HPDE6-E6E7 (cell line): ENCODE results near the gene ZNF133.
"Not testable (repeated sequence)": the region's sequence is repeated elsewhere in the genome, so short reads cannot be mapped to it uniquely, and the experiment has no call there.

Source experiments
- DNase-seq: peaks from one replicate; pipeline ENCODE4 v3.0.0; 2011; ENCODE audit warnings: missing footprints; ENCODE audit errors: extremely low spot score

ZNF133 gene

DNA sequence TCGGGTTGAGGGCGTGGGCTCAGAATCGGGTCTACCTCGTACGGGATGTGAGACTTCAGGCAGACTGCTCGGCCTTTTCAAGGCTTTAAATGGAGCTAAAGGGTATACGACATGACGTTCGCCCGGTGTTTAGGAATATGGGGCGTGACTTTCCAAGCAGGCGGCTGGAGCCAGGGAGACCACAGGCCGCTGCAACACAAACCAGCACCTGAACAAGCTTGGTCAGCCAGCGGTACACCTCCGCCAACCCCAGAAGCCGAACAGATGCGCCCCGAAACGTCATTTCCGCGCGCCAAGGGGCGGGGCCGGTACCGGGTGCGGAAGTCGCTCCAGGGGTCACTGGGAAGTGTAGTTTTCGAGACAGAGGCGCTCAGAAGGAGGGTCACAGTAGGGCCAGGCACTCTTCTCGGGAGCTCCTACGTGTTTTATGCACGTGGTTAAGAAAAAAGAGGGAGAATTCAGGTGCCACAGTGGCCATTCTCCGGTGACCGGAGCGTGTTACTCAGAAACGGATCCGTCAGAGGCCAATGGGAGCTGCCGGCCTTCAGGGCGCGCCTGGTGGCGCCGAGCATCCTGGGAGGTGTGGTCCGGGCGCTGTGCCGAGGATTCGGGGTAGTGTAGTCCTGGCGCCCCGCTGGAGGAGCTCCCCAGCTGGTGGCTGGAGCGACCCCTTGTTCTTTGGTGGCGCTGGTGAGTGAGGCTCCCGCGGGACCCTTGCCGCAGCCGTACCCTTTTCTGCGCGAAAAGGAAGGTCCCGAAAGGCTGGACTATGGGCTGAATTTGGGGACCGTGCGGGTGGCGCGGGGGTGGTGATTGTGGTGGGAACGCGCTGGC lies at the start of gene ZNF133:
ZNF133 (plus strand) TSS at position 613 of the 834 bp plus-strand sequence. CDS start 17,160 bp downstream, outside the sequence.
- peak; percentile 99 for DNase-seq

- DNase-seq, result no peak
Measured at GRCh38 chr20:18240997-18241396, 47.3 kb upstream of the ZNF133 start.

DNA sequence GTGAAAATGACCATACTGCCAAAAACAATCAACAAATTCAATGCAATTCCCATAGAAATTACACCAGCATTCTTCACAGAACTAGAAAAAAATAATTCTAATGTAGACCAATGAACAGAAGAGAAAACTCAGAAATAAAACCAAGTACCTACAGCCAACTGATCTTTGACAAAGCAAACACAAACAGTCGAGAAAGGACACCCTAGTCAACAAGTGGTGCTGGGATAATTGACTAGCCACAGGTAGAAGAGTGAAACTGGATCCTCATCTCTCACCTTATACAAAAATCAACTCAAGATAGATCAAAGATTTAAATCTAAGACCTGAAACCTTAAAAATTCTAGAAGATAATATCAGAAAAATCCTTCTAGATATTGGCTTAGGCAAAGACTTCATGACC lies 44.5 kb upstream of the ZNF133 start:
- DNase-seq, result no peak

GRCh38 chr20:18248545-18248944 lies 39.8 kb upstream of the ZNF133 start:
- not testable (repeated sequence) for DNase-seq

- DNase-seq, result no peak
Measured at GRCh38 chr20:18250217-18250616, 38.1 kb upstream of the ZNF133 start.

DNA sequence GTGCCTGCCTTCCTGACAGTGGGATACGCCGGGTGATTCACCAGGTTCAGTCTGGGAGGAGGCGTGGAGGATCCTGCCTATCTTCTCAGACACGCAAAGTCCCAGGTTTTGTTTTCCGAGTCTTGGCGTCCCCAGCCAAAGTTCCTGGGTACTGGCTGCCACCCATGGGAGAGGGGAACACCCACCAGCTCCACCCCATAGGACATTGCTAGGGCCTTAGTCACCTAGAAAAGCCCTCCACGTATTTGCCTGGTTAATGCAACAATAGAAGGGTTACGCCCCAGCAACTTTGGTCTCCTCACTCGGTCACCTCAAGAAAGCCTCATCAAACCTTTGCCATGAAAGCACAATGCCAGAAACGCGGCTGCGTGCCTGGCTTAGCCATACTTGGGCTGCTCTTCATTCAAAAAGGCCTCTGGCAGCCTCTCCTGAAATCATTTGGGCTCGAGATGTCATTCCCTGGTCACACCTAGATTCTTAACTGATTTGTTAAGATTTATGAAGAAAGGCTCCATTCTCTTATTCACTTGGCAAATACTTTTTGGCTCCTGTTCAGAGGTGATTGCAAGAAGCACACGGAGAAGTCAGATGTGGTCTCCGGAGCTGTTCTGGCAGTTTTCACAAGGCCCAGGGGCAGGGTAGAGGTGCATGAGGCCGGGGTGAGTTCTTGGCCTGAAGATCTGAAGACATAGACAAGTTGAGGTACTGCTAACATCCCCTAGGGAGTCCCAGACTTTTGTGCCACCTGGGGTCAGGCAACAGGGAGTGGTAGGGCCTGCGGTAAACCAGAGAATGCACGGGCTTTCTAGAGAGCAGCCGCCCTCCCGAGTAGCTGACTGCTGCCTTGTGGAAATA lies 35.5 kb upstream of the ZNF133 start:
- DNase-seq, result peak; percentile 80

DNA sequence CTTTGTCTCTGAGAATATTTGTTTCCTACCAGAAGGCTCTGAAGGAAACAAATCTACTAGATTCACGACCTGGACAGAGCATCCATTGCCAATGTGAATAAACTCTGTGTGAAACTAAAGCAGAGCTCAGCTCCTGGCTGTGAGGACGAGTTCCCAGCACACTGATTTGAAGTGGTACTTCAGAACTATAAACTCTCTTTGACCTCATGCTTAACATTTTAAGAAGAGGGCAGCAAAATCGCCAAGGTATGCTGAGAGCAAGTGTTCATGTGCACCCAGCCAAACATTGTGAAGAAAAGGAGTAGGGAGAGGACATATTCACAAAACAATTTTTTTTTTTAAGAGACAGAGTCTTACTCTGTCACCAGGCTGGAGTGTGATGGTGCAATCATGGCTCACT lies 33.7 kb upstream of the ZNF133 start:
- no peak for DNase-seq

GRCh38 chr20:18255526-18255925 lies 32.8 kb upstream of the ZNF133 start:
- no peak for DNase-seq

DNA sequence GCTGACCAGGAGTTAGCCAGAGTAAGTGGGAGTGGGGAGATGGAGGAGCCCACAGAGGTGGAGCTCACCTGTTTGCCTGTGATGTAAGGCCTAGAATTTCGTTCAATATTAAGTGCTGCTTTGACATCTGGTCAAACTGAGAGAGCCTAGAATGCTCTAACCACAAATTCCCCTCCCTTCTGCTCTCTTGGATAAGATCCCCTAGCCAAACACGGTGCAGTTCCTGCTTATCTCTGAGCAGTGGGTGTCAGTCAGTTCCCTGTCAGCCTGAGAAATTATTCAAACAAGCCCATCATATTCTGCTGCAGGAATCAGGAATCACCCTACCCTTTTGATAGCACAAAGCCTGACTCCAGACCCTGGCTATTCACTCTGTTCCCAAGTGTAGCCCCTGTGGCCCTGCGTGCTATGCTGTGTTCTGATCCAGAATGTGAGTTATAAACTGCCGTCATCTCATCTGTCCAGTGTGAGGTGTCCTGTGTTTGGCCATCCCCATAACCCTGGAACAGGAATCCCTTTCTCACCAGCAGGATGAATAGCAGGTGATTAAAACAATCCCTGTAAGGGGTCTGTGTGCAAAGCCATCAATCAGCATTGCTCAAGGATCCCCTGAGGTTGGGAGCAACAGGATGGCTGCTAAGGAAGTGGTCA lies 31.8 kb upstream of the ZNF133 start:
- no peak for DNase-seq

DNA sequence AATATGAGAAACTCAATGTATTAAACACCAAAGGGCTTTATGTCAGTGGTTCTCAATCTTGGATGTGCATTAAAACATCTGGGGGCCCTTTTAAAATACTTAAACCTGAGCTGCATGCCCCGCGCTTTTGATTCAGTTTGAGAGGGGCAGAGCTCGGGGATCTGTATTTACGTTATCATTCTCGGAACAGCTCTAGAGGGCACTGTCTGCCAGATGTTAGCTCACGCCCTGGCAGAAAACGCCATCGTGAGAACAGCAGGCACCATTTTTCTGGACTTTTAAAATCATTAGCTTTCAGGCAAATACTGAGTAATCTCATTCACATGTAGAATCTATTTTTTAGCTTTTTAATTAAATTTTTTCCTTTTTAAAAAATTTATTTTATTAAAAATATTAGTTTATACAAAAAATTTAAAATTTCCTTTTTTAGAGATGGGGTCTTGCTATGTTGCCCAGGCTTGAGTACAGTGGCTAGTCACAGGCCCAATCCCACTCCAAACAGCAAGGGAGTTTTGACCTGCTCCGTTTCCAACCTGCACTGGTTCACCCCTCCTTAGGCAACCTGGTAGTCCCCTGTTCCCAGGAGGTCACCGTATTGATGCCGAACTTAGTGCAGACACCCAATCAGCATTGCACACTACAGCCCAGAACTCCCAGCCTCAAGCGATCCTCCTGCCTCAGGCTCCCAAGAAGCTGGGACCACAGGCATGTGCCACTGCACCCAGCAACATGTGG lies 30.0 kb upstream of the ZNF133 start:
- DNase-seq, result no peak

DNA sequence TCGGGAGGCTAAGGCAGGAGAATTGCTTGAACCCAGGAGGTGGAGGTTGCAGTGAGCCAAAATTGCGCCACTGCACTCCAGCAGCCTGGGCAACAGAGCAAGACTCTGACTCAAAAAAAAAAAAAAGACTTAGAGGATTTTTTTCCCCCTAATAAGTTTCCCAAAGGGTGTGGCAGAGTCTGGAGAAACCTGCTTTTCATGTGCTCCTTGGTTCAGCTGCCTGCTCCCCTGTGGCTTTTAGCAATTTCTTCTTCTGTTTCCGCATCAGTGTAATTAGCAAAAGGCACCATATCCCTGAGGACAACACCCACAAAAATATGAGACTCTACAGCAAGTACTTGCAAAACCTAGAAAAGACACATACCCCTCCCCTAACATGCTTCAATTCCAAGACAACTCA lies 28.6 kb upstream of the ZNF133 start:
- no peak for DNase-seq

GRCh38 chr20:18263723-18264122 lies 24.6 kb upstream of the ZNF133 start:
- DNase-seq, result peak; percentile 61

DNA sequence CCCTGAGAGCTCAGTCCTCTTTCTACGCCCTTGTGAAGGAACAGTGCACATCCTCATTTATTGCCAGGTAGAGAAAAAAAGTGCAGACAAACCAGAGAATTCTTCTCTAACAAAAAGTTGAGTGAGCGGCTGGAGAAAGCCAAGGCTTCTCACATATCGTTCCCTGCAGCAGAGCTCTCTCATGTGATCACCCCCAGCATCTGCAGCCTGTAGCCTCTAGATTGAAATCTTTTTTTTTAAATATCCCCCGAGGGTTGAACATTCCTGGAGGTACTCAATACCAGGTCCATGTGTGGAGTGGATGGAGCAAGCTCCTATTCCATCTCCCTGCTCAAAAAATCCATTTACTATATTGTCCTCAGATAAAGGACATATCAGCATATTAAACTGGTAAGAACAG lies 22.9 kb upstream of the ZNF133 start:
- no peak for DNase-seq

DNA sequence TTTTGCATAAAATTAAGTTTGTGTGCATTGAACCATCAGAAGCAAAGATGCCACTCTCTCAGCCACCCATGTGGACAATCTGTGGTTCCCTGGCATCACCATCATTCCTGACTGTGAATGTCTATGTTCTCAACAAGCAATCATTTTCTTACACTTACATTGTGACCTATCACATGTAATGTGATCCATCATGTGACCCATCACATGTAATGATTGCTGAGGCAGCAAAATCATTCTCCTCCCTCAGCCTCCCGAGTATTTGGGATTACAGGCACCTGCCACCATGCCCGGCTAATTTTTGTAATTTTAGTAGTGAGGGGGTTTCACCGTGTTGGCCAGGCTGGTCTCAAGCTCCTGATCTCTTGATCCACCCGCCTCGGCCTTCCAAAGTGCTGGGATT lies 22.0 kb upstream of the ZNF133 start:
- no peak for DNase-seq

GRCh38 chr20:18267815-18268214 lies 20.5 kb upstream of the ZNF133 start:
- DNase-seq, result no peak

- DNase-seq, result no peak
Measured at GRCh38 chr20:18271160-18271559, 17.2 kb upstream of the ZNF133 start.

DNA sequence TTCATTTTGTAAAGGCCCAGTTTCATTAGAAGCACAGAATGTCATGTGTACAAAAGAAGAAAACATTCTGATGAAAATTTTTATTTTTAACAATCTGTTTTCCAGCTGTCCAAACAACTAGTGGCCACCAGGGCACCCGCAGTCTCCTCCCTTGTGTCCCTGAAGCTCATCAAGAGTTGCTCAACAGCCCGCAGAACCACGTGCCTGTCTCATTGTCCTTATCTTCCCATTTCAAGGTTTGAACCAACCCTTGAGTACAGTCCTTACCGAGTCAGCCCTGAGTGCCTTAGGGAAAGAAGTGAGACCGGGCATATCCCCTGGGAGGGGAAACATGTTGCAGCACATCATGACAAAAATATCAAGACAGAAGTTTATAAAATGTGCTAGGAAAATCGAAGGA lies 15.9 kb upstream of the ZNF133 start:
- DNase-seq, result peak; percentile 47

DNA sequence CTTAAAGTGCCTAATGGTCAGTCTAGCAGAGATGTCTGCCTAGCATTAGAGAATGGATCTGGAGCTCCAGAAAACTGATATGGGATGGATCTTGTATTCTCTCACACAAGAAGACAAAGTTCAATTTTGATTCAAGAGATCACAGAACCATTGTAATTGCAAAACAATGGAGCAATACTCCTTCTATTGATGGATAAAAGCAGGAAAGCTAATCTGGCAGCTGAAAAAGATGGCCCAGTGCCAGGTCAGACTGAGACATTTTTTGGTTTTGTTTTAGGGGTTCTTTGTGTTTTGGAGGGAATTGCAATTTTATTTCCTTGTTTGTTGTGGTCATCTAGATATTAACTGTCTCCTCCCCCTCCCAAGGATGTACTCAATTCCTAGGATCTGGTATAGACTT lies 14.6 kb upstream of the ZNF133 start:
- no peak for DNase-seq

DNA sequence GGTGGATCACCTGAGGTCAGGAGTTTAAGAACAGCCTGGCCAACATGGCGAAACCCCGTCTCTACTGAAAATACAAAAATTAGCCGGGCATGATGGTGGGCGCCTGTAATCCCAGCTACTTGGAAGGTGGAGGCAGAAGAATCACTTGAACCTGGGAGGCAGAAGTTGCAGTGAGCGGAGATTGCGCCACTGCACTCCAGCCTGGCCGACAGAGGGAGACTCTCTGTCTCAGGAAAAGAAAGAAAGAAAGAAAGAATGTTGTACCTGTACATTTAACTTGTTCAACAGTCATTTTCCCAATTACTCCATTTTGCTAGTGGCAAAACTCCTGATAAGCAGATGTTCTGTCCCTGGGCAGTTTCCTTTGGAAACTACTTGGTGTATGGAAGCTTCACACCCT lies 12.4 kb upstream of the ZNF133 start:
- DNase-seq, result not testable (repeated sequence)

DNA sequence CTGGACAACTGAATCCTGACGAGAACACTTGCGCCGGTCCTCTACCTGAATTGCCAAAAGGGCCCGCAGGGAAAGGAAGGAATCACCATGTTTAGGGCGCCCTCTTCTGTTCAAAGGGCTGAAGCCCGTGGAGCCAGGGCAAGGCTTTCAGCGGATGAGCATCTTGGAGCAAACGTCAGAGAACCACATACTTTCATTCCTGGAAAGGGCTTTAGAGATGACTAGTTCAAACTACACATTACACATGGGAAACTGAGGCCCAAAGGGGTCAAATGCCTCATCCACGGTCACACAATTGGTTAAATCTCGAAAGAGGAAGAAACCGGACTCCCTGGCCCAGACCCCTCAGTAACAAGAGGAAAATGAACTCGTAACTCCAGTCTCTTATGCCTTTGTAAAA lies 11.5 kb upstream of the ZNF133 start:
- DNase-seq, result peak; percentile 88

DNA sequence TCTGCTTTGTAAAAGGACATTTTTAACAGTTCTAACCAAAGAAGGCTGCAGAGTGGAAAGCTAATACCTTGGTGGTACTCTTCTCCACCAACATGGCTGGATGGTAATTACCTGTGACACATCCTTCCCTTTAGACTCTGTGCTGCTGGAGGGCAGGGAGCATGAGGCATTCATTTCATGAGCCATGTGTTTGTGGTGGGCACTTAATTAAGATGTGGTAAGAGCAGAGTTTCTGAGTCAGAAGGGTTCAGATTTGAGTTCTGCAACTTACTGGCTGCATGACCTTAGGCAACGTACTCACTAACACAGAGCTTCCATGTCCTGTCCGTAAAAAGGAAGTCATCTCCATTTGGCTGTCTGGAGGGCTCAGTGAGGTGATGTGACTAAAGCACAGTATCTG lies 9.1 kb upstream of the ZNF133 start:
- DNase-seq, result no peak
